SK-N-SH treated with all-trans-retinoic acid at 6 μM for 48 hours (cell line): Measurements from ENCODE around the gene CTIF.

Source experiments
- ATAC-seq: fragments of 200-7000 bp; cut with Tn5 transposase; 3 replicates; pipeline ENCODE4 v1.9.1; 2020; ENCODE audit warnings: mild to moderate bottlenecking, moderate library complexity
- ARNTL ChIP-seq: fragments of 450-650 bp; formaldehyde crosslinking; IDR thresholded peaks from 2 replicates; pipeline ENCODE4 v1.5.0; 2020; ENCODE audit warnings: low read depth, mild to moderate bottlenecking, moderate library complexity, borderline replicate concordance
- BACH2 ChIP-seq: fragments of 250-450 bp; sonication (Bioruptor Pico); IDR thresholded peaks from 2 replicates; pipeline ENCODE4 v1.9.0; 2021; ENCODE audit warnings: mild to moderate bottlenecking, borderline replicate concordance
- ESRRG ChIP-seq: fragments of 250-450 bp; sonication (Bioruptor Pico); IDR thresholded peaks from 2 replicates; pipeline ENCODE4 v1.6.1; 2021; ENCODE audit warnings: mild to moderate bottlenecking
- GLIS3 ChIP-seq: fragments of 250-450 bp; sonication (Bioruptor Pico); IDR thresholded peaks from 2 replicates; pipeline ENCODE4 v1.5.0; 2020; ENCODE audit warnings: mild to moderate bottlenecking, moderate library complexity
- ISL1 ChIP-seq: fragments of 250-450 bp; sonication (Bioruptor Pico); IDR thresholded peaks from 2 replicates; pipeline ENCODE4 v2.1.2; 2022; ENCODE audit warnings: mild to moderate bottlenecking, moderate library complexity
- PPARA ChIP-seq: fragments of 250-450 bp; sonication (Bioruptor Pico); IDR thresholded peaks from 2 replicates; pipeline ENCODE4 v1.5.0; 2020; ENCODE audit warnings: mild to moderate bottlenecking, borderline replicate concordance
- RARB ChIP-seq: fragments of 250-450 bp; sonication (Bioruptor Pico); IDR thresholded peaks from 2 replicates; pipeline ENCODE4 v1.8.0; 2021; ENCODE audit warnings: mild to moderate bottlenecking, moderate library complexity
- SNAI2 ChIP-seq: fragments of 250-450 bp; sonication (Bioruptor Pico); IDR thresholded peaks from 2 replicates; pipeline ENCODE4 v1.5.0; 2020; ENCODE audit warnings: mild to moderate bottlenecking, moderate library complexity
- TCF4 ChIP-seq: fragments of 250-450 bp; sonication (Bioruptor Pico); IDR thresholded peaks from 2 replicates; pipeline ENCODE4 v1.8.0; 2021; ENCODE audit warnings: mild to moderate bottlenecking, moderate library complexity, borderline replicate concordance
- TOX ChIP-seq: fragments of 250-450 bp; sonication (Bioruptor Pico); IDR thresholded peaks from 2 replicates; pipeline ENCODE4 v1.8.0; 2021; ENCODE audit warnings: mild to moderate bottlenecking, moderate library complexity, borderline replicate concordance
- ZC3H10 ChIP-seq: fragments of 250-450 bp; sonication (Bioruptor Pico); IDR thresholded peaks from 2 replicates; pipeline ENCODE4 v1.5.1; 2021; ENCODE audit warnings: mild to moderate bottlenecking, moderate library complexity
- ZFP3 ChIP-seq: fragments of 250-450 bp; sonication (Bioruptor Pico); IDR thresholded peaks from 2 replicates; pipeline ENCODE4 v1.5.0; 2020; ENCODE audit warnings: mild to moderate bottlenecking, moderate library complexity
- ZFP30 ChIP-seq: fragments of 450-650 bp; formaldehyde crosslinking; IDR thresholded peaks from 2 replicates; pipeline ENCODE4 v1.5.0; 2022; ENCODE audit warnings: mild to moderate bottlenecking, moderate library complexity
- ZNF565 ChIP-seq: fragments of 450-650 bp; formaldehyde crosslinking; conservative IDR thresholded peaks from 2 replicates; pipeline ENCODE4 v1.5.0; 2020; ENCODE audit warnings: low read depth, mild to moderate bottlenecking, moderate library complexity
- ZNF70 ChIP-seq: fragments of 450-650 bp; formaldehyde crosslinking; IDR thresholded peaks from 2 replicates; pipeline ENCODE4 v1.5.0; 2020; ENCODE audit warnings: mild to moderate bottlenecking, moderate library complexity
- ZNF8 ChIP-seq: fragments of 450-650 bp; formaldehyde crosslinking; IDR thresholded peaks from 2 replicates; pipeline ENCODE4 v1.5.0; 2020; ENCODE audit warnings: mild to moderate bottlenecking, moderate library complexity
- TF ChIP-seq, protein P1 (sequence below): fragments of 250-450 bp; sonication (Bioruptor Pico); IDR thresholded peaks from 2 replicates; pipeline ENCODE4 v1.5.1; 2020; ENCODE audit warnings: low read depth, mild to moderate bottlenecking, moderate library complexity
- TF ChIP-seq, protein P2 (sequence below): fragments of 250-450 bp; sonication (Bioruptor Pico); IDR thresholded peaks from 2 replicates; pipeline ENCODE4 v1.5.1; 2021; ENCODE audit warnings: mild to moderate bottlenecking, moderate library complexity
- TF ChIP-seq, protein P3 (sequence below): fragments of 250-450 bp; sonication (Bioruptor Pico); IDR thresholded peaks from 2 replicates; pipeline ENCODE4 v1.8.0; 2020; ENCODE audit warnings: mild to moderate bottlenecking, moderate library complexity, borderline replicate concordance
- TF ChIP-seq, protein P4 (sequence below): fragments of 250-450 bp; sonication (Bioruptor Pico); IDR thresholded peaks from 2 replicates; pipeline ENCODE4 v1.8.0; 2021; ENCODE audit warnings: low read depth, mild to moderate bottlenecking, moderate library complexity, borderline replicate concordance
- TF ChIP-seq, protein P5 (sequence below): fragments of 250-450 bp; sonication (Bioruptor Pico); IDR thresholded peaks from 2 replicates; pipeline ENCODE4 v1.5.0; 2020; ENCODE audit warnings: mild to moderate bottlenecking, moderate library complexity

The CTIF gene

DNA sequence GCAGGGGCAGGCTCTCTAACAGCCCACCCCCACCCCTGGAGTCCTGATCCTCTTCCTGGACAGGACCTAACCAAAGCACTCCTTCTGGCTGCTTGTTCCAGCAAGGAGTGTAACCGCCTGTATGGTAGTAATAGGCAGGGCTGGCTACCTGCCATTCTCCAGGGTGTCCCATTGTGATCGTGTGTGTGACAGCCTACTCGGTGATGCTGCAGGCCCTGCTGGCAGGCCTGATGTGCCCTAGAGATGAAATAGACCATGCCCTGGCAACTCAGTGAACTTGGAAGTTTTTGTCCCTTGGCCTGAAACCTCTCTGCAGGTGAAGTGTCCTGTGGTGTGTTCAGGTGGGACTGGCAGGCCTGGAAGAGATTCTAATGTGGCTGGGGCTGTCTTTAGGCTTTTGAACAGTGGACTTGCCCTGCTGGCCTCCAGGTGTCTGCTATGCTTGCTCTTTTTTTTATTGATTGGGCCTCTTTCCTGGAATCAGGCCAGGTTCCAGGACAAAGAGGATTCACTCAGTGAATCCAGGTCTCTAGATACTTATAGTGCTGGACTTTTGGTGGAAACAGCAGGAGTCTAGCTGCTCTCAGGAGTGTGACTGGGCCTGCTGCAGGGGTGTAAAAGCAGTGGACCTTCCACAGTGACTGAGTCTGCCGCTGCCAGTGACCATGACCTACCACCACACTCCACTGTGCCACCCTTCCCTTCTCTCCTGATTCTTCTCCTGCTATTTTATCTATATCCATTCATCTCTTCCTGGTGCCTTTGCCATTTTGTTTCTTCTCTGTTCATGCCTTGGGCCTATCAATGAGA, 132.1 kb downstream of the CTIF start:
- no peak for TF ChIP-seq RARB (CRISPR knock-in tag)
- no peak for TF ChIP-seq ZNF70 (CRISPR knock-in tag)
- no peak for TF ChIP-seq GLIS3
- TF ChIP-seq, protein P1, sequence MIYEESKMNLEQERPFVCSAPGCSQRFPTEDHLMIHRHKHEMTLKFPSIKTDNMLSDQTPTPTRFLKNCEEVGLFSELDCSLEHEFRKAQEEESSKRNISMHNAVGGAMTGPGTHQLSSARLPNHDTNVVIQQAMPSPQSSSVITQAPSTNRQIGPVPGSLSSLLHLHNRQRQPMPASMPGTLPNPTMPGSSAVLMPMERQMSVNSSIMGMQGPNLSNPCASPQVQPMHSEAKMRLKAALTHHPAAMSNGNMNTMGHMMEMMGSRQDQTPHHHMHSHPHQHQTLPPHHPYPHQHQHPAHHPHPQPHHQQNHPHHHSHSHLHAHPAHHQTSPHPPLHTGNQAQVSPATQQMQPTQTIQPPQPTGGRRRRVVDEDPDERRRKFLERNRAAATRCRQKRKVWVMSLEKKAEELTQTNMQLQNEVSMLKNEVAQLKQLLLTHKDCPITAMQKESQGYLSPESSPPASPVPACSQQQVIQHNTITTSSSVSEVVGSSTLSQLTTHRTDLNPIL (CRISPR knock-in tag) = no peak
- TF ChIP-seq ZNF8 (CRISPR knock-in tag) = no peak
- no peak for TF ChIP-seq ZNF565 (CRISPR knock-in tag)
- TF ChIP-seq ARNTL (CRISPR knock-in tag) = no peak
- TF ChIP-seq, protein P2, sequence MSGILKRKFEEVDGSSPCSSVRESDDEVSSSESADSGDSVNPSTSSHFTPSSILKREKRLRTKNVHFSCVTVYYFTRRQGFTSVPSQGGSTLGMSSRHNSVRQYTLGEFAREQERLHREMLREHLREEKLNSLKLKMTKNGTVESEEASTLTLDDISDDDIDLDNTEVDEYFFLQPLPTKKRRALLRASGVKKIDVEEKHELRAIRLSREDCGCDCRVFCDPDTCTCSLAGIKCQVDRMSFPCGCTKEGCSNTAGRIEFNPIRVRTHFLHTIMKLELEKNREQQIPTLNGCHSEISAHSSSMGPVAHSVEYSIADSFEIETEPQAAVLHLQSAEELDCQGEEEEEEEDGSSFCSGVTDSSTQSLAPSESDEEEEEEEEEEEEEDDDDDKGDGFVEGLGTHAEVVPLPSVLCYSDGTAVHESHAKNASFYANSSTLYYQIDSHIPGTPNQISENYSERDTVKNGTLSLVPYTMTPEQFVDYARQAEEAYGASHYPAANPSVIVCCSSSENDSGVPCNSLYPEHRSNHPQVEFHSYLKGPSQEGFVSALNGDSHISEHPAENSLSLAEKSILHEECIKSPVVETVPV (CRISPR knock-in tag) = no peak
- TF ChIP-seq BACH2 (CRISPR knock-in tag) = no peak
- TF ChIP-seq SNAI2 (CRISPR knock-in tag) = no peak
- no peak for TF ChIP-seq TOX
- TF ChIP-seq, all 23 proteins: peak for 0
- ATAC-seq = no peak

DNA sequence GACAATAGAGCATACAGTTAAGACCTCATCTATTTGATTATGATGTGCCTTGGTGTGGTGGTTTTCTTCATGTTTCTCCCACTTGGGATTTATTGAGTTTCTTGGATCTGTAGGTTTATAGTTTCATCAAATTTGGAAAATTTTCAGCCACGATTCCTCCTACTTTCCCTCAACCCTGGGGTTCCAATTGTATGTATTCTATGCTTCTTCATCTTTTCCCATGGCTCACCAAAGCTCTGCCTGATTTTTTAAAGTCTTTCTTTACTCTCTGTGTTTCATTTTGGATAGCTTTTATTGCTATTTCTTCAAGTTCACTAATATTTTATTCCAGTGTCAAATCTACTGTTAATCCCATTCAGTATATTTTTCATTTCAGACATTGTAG, 132.7 kb downstream of the CTIF start:
- TF ChIP-seq TOX (no peak), TCF4 (CRISPR knock-in tag) (no peak), ZNF70 (CRISPR knock-in tag) (no peak), PPARA (no peak), ZNF8 (CRISPR knock-in tag) (no peak), ZC3H10 (CRISPR knock-in tag) (no peak), ESRRG (CRISPR knock-in tag) (no peak), GLIS3 (no peak), ISL1 (no peak), SNAI2 (CRISPR knock-in tag) (no peak), ZFP3 (CRISPR knock-in tag) (no peak), ZFP30 (no peak), ZNF565 (CRISPR knock-in tag) (no peak)
- TF ChIP-seq, protein P3, sequence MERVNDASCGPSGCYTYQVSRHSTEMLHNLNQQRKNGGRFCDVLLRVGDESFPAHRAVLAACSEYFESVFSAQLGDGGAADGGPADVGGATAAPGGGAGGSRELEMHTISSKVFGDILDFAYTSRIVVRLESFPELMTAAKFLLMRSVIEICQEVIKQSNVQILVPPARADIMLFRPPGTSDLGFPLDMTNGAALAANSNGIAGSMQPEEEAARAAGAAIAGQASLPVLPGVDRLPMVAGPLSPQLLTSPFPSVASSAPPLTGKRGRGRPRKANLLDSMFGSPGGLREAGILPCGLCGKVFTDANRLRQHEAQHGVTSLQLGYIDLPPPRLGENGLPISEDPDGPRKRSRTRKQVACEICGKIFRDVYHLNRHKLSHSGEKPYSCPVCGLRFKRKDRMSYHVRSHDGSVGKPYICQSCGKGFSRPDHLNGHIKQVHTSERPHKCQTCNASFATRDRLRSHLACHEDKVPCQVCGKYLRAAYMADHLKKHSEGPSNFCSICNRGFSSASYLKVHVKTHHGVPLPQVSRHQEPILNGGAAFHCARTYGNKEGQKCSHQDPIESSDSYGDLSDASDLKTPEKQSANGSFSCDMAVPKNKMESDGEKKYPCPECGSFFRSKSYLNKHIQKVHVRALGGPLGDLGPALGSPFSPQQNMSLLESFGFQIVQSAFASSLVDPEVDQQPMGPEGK (CRISPR knock-in tag) = no peak
- TF ChIP-seq, protein P4, sequence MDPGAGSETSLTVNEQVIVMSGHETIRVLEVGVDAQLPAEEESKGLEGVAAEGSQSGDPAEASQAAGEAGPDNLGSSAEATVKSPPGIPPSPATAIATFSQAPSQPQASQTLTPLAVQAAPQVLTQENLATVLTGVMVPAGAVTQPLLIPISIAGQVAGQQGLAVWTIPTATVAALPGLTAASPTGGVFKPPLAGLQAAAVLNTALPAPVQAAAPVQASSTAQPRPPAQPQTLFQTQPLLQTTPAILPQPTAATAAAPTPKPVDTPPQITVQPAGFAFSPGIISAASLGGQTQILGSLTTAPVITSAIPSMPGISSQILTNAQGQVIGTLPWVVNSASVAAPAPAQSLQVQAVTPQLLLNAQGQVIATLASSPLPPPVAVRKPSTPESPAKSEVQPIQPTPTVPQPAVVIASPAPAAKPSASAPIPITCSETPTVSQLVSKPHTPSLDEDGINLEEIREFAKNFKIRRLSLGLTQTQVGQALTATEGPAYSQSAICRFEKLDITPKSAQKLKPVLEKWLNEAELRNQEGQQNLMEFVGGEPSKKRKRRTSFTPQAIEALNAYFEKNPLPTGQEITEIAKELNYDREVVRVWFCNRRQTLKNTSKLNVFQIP (CRISPR knock-in tag) = no peak
- TF ChIP-seq, protein P1 (CRISPR knock-in tag) = no peak
- TF ChIP-seq, protein P5, sequence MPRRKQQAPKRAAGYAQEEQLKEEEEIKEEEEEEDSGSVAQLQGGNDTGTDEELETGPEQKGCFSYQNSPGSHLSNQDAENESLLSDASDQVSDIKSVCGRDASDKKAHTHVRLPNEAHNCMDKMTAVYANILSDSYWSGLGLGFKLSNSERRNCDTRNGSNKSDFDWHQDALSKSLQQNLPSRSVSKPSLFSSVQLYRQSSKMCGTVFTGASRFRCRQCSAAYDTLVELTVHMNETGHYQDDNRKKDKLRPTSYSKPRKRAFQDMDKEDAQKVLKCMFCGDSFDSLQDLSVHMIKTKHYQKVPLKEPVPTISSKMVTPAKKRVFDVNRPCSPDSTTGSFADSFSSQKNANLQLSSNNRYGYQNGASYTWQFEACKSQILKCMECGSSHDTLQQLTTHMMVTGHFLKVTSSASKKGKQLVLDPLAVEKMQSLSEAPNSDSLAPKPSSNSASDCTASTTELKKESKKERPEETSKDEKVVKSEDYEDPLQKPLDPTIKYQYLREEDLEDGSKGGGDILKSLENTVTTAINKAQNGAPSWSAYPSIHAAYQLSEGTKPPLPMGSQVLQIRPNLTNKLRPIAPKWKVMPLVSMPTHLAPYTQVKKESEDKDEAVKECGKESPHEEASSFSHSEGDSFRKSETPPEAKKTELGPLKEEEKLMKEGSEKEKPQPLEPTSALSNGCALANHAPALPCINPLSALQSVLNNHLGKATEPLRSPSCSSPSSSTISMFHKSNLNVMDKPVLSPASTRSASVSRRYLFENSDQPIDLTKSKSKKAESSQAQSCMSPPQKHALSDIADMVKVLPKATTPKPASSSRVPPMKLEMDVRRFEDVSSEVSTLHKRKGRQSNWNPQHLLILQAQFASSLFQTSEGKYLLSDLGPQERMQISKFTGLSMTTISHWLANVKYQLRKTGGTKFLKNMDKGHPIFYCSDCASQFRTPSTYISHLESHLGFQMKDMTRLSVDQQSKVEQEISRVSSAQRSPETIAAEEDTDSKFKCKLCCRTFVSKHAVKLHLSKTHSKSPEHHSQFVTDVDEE (CRISPR knock-in tag) = no peak
- no peak for ATAC-seq
